ENCODE measurements around the gene SH3PXD2B. TPM values are rescaled to one million over a fixed set of nuclear protein-coding genes. Genes with fewer than 3 reads are reported as not detected.
"Not testable (repeated sequence)": the region's sequence is repeated elsewhere in the genome, so short reads cannot be mapped to it uniquely, and the experiment has no call there.

Gene SH3PXD2B
- total RNA-seq, 1 donor from 2014 or later = 60.8 TPM

GRCh38 chr5:172370648-172371545 is 83.4 kb downstream of the SH3PXD2B start:
- Histone ChIP-seq H3K27me3 (no peaks in the 10 kb centered on the region), H3K4me1 (no peaks in the 10 kb centered on the region), H3K9me3 (peaks cover 0 to 8% of the 10 kb centered on the region in 2 donors), H3K27ac (peak overlapping the region in 1 of 2 donors; percentile 27), H3K36me3 (peaks cover 3 to 43% of the 10 kb centered on the region in 2 donors), H3K4me3 (no peak overlapping the region)
- intact Hi-C loops (cut with DNase I) = loop anchor here (1.0 to 5.0 kb wide), 2 partner anchors 264 to 326 kb away; no protein-coding TSS in a partner anchor
- TF ChIP-seq, protein P1, sequence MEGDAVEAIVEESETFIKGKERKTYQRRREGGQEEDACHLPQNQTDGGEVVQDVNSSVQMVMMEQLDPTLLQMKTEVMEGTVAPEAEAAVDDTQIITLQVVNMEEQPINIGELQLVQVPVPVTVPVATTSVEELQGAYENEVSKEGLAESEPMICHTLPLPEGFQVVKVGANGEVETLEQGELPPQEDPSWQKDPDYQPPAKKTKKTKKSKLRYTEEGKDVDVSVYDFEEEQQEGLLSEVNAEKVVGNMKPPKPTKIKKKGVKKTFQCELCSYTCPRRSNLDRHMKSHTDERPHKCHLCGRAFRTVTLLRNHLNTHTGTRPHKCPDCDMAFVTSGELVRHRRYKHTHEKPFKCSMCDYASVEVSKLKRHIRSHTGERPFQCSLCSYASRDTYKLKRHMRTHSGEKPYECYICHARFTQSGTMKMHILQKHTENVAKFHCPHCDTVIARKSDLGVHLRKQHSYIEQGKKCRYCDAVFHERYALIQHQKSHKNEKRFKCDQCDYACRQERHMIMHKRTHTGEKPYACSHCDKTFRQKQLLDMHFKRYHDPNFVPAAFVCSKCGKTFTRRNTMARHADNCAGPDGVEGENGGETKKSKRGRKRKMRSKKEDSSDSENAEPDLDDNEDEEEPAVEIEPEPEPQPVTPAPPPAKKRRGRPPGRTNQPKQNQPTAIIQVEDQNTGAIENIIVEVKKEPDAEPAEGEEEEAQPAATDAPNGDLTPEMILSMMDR (IDR thresholded peaks at IDR 0.05) = peak; percentile 42 to 58 (median 47)
- DNase-seq (ENCODE audit: low spot score in 2 of 2) = no peak

DNA sequence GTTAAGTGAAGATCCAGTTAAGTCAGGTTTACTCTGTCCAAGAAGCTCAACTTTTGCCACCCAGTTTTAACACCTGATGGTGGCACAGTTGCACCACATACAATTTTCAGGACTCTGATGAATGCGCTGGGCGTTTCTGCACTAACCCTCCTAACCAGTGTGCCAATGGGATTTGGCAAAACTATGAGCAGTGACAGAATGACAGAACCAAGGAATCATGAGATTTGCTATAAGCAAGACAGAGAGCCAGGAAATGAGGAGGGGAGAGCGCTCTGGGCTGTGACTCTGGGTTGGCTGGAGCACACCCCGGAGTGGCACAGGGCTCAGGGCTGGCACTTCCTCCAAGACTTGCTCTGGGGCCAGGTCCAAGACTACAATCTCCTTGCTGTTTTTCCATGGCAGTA is 84.1 kb downstream of the SH3PXD2B start:
- Histone ChIP-seq H3K4me1 (no peaks in the 10 kb centered on the region), H3K27ac (peak overlapping the region in 1 of 2 donors; percentile 27), H3K36me3 (peaks cover 3 to 49% of the 10 kb centered on the region in 2 donors), H3K4me3 (no peak overlapping the region), H3K9me3 (peaks cover 0 to 8% of the 10 kb centered on the region in 2 donors), H3K27me3 (no peaks in the 10 kb centered on the region)
- no peak for DNase-seq (ENCODE audit: low spot score in 2 of 2)
- intact Hi-C loops (cut with DNase I) = loop anchor here (1.0 to 5.0 kb wide), 2 partner anchors 263 to 327 kb away; no protein-coding TSS in a partner anchor
- TF ChIP-seq, protein P1 (IDR thresholded peaks at IDR 0.05) = peak in 1 of 3 experiments; percentile 27

- H3K4me3 ChIP-seq; H3K4me1 ChIP-seq; H3K9me3 ChIP-seq; H3K27ac ChIP-seq; DNase-seq (ENCODE audit: low spot score in 2 of 2); H3K27me3 ChIP-seq; intact Hi-C loops (cut with DNase I): not testable (repeated sequence)
- H3K36me3 ChIP-seq = peaks cover 3 to 48% of the 10 kb centered on the region in 2 donors
Observed at GRCh38 chr5:172368699-172369098, 85.6 kb downstream of the SH3PXD2B start.

GRCh38 chr5:172365948-172366608 is 88.2 kb downstream of the SH3PXD2B start:
- TF ChIP-seq, protein P1 (IDR thresholded peaks at IDR 0.05) = no peak
- peaks cover 0 to 39% of the 10 kb centered on the region in 2 donors for H3K36me3 ChIP-seq
- no peaks in the 10 kb centered on the region for H3K27me3 ChIP-seq
- intact Hi-C loops (cut with DNase I) = no loop called here
- no peaks in the 10 kb centered on the region for H3K4me1 ChIP-seq
- no peak overlapping the region for H3K4me3 ChIP-seq
- no peak overlapping the region for H3K27ac ChIP-seq
- H3K9me3 ChIP-seq = peaks cover 0 to 4% of the 10 kb centered on the region in 2 donors
- no peak for DNase-seq (ENCODE audit: low spot score in 2 of 2)

DNA sequence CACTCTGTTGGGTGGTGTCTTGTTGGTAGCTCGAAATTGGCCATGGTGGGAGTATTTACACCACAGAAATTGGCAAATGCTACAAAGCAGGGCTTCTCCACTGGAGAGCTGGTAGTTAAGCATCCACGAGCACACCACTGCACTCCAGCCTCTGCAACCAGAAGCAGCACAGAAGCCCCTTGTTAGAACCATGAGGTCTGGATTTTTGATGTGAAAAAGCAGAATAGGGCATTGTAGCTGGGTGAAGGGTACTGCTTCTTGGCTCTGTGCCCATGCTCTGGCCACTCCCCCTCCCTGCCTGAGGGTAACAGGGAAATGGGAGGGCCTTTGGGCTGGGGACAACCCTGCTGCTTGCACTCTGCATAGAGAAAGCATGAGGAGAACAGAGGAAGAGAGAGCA is 89.6 kb downstream of the SH3PXD2B start:
- no peaks in the 10 kb centered on the region for H3K4me1 ChIP-seq
- no peak overlapping the region for H3K4me3 ChIP-seq
- H3K9me3 ChIP-seq = no peaks in the 10 kb centered on the region
- TF ChIP-seq, protein P1 (IDR thresholded peaks at IDR 0.05) = no peak
- no peak for DNase-seq (ENCODE audit: low spot score in 2 of 2)
- no peak overlapping the region for H3K27ac ChIP-seq
- intact Hi-C loops (cut with DNase I) = no loop called here
- H3K36me3 ChIP-seq = peaks cover 5 to 47% of the 10 kb centered on the region in 2 donors
- no peaks in the 10 kb centered on the region for H3K27me3 ChIP-seq

- peaks cover 23 to 65% of the 10 kb centered on the region in 2 donors for H3K36me3 ChIP-seq
Observed at GRCh38 chr5:172362755-172363154, 91.6 kb downstream of the SH3PXD2B start.

More at GRCh38 chr5:172362755-172363154, 91.6 kb downstream of the SH3PXD2B start:
- TF ChIP-seq, protein P1 (IDR thresholded peaks at IDR 0.05) = no peak
- DNase-seq (ENCODE audit: low spot score in 2 of 2) = no peak
- Histone ChIP-seq H3K9me3 (no peaks in the 10 kb centered on the region), H3K27ac (no peak overlapping the region), H3K27me3 (no peaks in the 10 kb centered on the region), H3K4me1 (no peaks in the 10 kb centered on the region), H3K4me3 (no peak overlapping the region)
- intact Hi-C loops (cut with DNase I) = no loop called here
